Lung microvascular endothelial cell (primary cell): ENCODE results near the gene HECTD1. TPM values are rescaled to one million over a fixed set of nuclear protein-coding genes. Genes with fewer than 3 reads are reported as not detected.
A peak's percentile ranks its signal among the peaks of the same experiment; 100 is the strongest.
"Not testable (repeated sequence)": the region's sequence is repeated elsewhere in the genome, so short reads cannot be mapped to it uniquely, and the experiment has no call there.

Source experiments
- DNase-seq, 2 donors: peaks; one replicate each; pipeline versions ENCODE4 v3.0.0 to v3.0.0-alpha.2; 2010; ENCODE audit warnings: low read depth in 2 of 2
- total RNA-seq: library from RNA; depleted of rRNA; stranded (reverse); fragments of >200 nt; gene quantifications from 2 replicates; pipeline ENCODE4 v1.2.1, GENCODE V29; 2014

The HECTD1 gene
- total RNA-seq, 1 donor from 2014 or later, result 301 TPM

GRCh38 chr14:31093884-31094839 lies 113.4 kb downstream of the HECTD1 start:
- not testable (repeated sequence) for DNase-seq

DNA sequence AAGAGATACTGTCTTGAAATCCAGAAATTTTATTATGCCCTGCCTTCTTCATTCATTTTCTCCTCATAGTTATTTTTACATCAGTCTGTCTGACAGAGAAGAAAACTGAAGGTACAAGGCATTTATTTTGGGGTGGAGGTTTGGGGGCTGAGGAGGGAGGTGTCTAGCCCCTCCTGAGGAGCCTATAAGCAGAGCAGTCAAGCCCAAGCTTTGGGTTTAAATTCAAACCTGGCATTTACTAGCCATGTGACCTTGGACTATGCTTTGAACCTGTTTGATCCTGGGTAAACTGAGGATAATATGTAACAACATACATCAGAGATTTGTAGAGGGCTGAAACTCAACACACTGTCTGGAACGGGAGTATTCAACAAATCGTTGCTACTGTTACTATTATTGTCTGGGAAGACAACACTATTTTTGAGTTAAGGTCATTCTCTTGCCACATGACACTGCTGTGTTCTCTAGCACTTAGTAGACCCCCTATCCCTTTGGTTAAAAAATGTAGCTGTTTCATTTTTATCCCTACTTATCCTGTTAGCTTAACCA lies 115.4 kb downstream of the HECTD1 start:
- no peak for DNase-seq

GRCh38 chr14:31090883-31091764 lies 116.5 kb downstream of the HECTD1 start:
- peak; percentile 61 to 90 for DNase-seq

- DNase-seq, result not testable (repeated sequence)
Observed at GRCh38 chr14:31086466-31086865, 121.1 kb downstream of the HECTD1 start.

DNA sequence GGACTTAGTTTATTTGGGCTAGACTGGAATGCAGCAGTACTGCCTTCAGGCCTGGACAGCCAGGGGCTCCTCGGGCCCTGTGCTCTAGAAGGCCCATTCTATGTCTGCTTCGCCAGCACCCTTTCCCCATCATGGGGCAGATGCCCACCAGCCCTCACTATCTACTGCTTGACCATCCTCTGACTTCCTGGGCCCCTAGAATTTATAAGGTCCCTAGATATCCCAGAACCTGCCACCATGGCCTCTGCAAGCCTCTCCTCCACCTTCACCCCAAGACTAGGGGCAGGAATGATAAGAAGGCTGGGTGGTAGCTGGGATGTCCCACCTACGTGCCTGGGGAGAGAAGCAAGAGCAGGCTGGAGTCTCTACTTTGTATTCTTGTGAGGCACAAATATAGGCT lies 122.6 kb downstream of the HECTD1 start:
- DNase-seq, result no peak

GRCh38 chr14:31084385-31084784 lies 123.2 kb downstream of the HECTD1 start:
- DNase-seq, result no peak

DNA sequence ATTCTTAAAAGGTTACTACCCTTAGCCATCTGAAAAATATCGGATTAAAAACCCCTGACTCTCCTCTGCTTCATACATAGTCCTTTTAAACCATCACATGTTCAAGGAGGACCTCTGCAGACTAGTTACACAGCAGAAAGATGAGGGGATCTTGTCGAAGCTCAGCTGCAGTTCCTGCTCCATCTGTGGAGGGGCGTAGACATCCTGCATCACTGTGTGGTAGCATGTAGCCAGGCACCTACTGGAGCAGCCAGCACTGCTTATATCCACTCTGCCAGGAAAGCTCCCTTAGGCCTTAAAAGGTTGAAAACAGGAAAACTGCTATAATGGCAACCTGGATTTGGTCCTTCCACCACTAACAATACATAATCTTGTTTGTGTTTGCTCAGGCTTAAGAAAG lies 123.8 kb downstream of the HECTD1 start:
- DNase-seq, result no peak

- no peak for DNase-seq
Observed at GRCh38 chr14:31080484-31080883, 127.1 kb downstream of the HECTD1 start.

DNA sequence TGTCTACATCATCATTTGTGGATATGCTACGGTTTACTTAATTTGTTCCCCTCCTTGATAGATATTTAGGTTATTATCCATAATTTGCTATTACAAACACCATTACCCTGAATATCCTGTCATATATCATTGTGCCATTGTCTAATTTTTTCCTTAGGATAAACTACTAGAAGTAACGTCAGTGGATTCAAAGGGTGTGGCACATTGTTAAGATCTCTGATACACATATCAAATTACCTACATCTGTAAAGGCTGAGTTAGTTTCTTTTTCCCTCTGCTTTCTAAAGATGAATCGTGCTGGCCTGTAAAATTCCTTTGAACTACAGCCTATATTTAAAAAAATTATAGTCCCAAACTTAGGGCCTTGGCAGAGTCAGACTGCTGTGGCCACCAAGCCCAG lies 127.5 kb downstream of the HECTD1 start:
- peak in 1 of 2 donors; percentile 6 for DNase-seq

- no peak for DNase-seq
Observed at GRCh38 chr14:31078766-31079165, 128.8 kb downstream of the HECTD1 start.

DNA sequence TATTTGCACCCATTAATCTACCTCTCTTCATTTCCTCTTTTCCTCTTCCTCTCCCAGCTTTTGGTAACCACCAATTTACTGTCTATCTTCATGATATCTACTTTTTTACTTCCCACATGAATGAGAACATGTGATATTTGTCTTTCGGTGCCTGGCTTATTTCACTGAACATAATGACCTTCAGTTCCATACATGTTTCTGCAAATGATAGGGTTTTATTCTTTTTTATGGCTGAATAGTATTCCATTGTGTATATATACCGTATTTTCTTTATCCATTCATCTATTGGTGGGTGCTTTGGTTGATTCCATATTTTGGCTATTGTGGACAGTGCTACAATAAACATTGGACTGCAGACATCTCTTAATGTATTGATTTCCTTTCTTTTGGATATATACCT lies 132.4 kb downstream of the HECTD1 start:
- DNase-seq, result no peak

DNA sequence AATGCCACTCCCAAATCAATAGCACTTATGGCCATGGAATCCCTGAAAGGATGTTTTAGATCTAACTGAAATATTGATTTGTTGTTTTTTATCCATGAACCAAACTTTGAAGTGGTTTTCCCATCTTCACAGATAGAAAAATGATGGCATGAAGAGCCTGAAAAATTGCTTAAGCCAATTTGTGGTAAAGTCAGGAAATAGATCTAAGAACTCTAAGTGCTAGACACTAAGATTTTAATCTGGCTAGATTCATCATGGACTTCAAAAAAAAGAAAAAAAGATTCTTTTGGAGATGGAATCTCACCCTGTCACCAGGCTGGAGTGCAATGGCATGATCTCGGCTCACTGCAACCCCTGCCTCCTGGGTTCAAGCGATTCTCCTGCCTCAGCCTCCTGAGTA lies 136.4 kb downstream of the HECTD1 start:
- DNase-seq, result no peak

GRCh38 chr14:31070431-31070830 lies 137.2 kb downstream of the HECTD1 start:
- no peak for DNase-seq

GRCh38 chr14:31069343-31069742 lies 138.2 kb downstream of the HECTD1 start:
- DNase-seq, result no peak

- DNase-seq, result no peak
Observed at GRCh38 chr14:31068235-31068634, 139.4 kb downstream of the HECTD1 start.

DNA sequence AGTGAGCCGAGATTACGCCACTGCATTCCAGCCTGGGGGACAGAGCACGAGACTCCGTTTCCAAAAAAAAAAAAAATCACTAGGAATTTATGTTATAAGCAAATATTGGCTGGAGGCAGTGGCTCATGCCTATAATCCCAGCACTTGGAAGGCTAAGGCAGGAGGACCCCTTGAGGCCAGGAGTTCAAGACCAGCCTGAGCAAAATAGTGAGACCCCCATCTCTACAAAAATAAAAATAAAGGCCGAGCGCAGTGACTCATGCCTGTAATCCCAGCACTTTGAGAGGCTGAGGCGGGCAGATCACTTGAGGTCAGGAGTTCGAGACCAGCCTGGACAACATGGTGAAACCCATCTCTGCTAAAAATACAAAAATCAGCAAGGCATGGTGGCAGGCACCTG lies 144.7 kb downstream of the HECTD1 start:
- not testable (repeated sequence) for DNase-seq

- DNase-seq, result no peak
Observed at GRCh38 chr14:31060253-31060875, 147.2 kb downstream of the HECTD1 start.

GRCh38 chr14:31059152-31059924 lies 148.3 kb downstream of the HECTD1 start:
- DNase-seq, result no peak

DNA sequence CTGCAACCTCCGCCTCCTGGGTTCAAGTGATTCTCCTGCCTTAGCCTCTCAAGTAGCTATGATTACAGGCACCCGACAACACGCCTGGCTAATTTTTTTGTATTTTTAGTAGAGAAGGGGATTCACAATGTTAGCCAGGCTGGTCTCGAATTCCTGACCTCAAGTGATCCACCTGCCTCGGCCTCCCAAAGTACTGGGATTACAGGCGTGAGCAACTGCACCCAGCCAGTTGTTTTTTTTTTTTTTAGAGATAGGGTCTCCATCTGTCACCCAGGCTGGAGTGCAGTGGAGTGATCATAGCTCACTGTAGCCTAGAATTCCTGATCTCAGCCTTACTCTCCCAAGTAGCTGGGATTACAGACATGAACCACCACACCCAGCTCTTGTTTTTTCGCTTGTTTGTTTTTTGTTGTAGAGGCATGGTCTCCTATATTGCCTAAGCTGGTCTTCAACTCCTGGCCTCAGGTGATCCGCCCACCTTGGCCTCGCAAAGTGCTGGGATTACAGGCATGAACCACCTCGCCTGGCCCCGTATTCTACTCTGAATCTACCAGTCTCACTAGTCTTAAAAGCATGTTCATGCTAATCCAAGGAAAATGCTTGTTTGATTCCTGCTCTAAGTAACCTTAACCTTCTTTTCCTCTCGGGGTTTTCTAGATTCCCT lies 149.8 kb downstream of the HECTD1 start:
- DNase-seq, result no peak

- no peak for DNase-seq
Observed at GRCh38 chr14:31057035-31057434, 150.6 kb downstream of the HECTD1 start.
